ENCODE measurements around the gene PDCD2.
"Not testable (repeated sequence)": the region's sequence is repeated elsewhere in the genome, so short reads cannot be mapped to it uniquely, and the experiment has no call there.

PDCD2 gene

DNA sequence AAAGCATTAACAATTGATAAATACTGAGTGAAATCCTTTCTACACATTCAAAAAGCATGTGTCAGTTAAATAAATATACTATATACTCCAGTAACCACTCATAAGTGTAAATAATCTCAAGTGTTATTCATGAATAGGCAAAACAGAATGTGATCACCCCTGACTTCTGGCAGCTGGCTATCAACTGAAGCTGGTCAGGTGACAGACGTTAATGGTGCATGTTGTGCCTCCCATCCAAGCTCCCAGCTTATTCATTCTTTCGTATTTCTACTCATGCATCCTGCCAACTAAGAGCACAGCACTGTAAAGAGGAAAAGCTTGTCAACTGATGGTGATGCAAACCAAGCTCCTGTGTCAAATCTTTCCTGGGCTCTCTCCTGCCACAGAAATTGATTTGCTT is 39.0 kb downstream of the PDCD2 start:
- DNase-seq = no peak

DNA sequence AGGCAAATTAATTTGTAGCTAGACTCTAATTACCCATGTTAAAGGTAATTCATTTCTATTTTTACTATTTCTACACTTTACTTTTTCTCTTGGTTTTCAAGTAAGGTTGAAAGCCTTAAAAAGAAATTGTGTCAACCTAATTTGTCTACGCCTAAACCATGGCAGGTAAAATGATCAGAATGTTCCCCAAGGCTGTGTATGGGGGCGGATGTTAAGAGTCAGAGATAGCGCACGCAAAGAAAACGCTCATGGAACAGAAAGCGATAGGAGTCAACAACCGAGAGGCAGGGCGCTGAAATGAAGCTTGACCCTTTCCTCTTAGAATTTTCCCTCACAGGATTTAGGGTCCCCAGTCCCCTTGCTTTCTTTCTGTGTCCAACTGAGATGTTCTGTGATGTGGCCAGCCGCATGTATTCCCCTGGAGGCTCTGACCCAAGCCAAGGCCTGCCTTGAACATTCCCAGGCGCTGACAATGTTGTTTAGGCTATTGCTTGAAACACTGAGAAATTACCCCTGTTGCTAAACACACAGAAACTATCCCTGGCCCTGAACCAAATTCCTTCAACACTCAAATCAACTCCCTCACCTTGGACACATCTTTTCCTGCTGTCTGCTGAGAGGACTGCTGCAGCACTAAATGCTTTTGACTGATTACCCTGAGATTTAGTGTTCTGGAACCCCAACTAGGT is 42.3 kb downstream of the PDCD2 start:
- DNase-seq = no peak

DNA sequence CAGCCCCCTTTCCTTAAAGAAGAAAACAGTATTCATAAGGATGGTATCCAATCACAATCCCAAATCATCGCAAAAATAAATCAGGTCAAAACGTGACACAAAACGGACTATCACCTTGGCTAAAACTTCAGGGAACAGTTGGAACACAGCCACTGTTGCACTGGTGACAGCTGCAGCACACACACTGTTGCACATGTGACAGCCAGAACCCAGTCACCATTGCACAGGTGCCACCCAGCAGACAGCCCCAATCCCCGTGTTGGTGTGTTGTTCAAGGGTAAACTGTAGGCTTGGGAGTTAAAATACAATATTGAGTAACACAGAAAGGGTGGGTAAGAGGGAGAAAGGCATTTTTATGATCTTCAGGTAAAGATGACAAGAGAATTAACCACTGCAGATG is 47.1 kb downstream of the PDCD2 start:
- no peak for DNase-seq

DNA sequence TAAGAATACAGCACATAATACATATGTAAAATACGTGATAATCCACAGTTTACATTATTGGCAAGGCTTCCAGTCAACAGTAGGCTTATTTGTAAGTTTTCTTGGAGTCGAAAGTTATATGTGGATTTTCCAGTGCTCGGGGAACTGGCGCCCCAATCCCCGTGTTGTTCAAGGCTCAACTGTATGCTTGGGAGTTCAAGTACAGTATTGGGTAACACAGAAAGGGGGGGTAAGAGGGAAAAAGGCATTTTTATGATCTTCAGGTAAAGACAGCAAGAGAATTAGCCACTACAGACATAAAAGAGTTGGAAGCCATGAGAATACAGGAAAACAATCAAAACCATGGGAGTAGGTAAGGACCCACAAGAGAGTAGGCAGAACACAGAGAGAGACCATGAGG is 47.8 kb downstream of the PDCD2 start:
- no peak for DNase-seq

DNA sequence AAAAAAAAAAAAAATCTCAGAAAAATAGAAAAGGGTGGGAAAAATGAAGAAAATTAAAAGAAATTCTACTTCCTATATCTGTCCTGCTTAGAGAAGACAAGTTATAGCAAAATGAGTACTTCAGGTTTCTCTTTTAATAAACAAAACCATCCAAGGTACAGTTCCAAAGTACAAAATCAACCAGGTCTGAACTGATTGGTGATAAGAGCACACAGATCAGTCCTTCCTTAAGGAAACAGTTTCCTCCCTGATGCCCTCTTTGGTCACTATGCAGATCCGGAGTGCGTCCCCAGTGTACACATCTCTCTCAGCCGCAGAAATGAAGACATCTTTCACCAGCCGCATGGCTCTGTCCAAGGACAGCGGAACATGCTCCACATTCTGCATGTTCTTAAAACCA is 49.4 kb downstream of the PDCD2 start:
- no peak for DNase-seq

DNA sequence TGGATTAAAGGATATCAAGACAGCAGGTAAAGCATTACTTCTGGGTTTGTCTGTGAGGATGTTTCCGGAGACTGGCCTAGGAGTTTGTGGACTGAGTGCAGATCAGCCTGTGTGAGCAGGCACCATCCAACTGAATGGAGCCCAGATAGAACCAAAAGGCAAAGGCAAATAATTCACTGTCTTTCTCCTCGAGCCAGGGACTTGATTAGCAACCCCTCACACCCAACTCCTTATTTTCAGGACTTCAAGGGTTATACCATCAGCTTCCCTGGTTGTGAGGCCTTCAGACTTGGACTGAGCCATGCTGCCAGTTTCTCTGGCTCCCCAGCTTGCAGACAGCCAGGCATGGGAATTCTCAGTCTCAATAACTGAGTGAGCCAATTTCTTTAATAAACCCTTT is 50.6 kb downstream of the PDCD2 start:
- DNase-seq = no peak

DNA sequence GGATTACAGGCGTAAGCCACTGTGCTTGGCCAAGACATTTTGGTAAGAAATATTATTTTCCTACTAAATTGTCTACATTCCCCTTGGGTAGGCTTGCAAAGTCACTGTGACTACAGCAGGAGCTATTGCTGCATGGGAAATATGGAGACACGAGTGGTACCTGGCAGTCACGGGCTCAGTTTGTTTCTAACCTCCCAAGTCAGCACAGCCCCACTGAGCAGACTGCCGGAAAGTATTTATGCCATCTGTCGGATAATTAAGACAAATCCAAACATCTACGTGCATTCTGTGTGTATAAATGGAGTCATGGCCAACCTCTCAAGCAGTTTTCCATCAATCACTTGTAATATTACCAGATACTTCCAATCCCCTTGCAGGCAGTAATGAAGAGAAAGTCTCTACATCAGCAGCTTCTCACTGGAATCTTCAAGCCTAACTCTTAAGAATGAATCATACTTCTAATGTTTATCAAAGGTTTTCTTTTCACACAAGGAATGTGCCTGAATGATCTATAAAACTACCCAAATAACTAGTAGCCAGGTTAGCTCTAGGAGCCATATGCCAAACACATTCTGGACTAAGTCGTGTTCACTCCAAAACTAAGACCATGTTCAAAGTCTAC is 51.5 kb downstream of the PDCD2 start:
- DNase-seq = no peak

DNA sequence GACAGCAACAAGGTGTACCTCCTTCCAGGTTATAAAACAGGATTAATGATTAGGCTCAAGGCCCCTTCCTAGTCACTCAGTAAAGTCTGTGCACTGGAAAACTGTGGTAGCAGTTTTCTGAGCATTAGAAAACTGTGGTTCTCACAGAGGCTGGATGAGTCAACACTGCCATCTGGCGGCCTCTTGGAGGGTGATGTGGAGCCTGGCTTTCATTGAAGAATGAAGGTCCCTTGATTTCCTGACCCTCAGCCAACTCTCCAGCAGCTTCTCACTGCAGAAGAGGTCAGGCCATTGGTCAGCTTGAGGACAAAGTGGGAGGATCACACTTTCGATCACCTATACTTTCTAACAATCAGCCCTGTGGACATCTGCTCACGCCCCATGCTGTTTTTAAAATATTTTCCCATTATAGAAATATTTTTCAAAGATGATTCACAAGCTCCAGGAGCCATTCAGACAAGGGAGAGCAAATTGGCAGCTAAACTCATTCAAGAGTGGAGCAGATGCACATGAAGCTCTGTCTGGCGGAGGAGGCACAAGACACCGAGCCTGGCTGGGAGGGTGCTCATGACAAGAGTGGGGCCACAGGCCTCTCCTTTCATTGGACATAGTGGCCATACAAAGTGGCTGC is 54.5 kb downstream of the PDCD2 start:
- peak; percentile 69 to 76 for DNase-seq

DNA sequence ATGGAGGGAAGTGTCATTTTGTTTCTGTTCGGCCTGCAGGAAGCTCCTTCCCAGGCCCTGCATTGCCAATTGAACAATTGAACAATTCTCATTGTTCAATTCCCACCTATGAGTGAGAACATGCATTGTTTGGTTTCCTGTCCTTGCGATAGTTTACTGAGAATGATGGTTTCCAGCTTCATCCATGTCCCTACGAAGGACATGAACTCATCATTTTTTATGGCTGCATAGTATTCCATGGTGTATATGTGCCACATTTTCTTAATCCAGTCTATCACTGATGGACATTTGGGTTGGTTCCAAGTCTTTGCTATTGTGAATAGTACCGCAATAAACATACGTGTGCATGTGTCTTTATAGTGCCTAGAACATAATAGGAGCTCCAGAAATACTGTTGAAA is 56.4 kb downstream of the PDCD2 start:
- DNase-seq = not testable (repeated sequence)

DNA sequence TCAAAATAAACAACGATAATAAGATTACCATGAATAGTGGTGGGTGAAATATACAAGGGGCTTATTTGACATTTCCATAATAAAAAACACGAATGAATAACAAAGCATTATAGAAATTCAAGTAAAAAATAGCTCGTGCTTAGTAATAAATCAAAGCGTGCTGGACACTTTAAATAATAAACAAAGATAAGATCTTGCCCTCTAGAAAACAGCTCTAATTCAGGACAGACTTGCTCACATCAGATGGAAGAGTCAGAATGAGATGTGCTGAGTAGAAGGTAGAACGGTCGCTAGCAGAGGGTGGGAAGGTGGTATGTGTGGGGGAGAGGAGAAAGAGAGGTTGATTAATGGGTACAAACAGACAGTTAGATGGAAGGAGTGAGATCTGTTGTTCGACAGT is 58.6 kb downstream of the PDCD2 start:
- no peak for DNase-seq
